GM12892 (cell line): ENCODE results near the gene MTIF2.

Source experiments
- POLR2A ChIP-seq: IDR thresholded peaks from 2 replicates; pipeline ENCODE4 v1.6.1; 2011; ENCODE audit warnings: low read depth, low read length, control low read depth
- POLR2AphosphoS5 ChIP-seq: IDR thresholded peaks from 2 replicates; pipeline ENCODE4 v1.6.1; 2011; ENCODE audit warnings: low read depth, low read length, control low read depth
- TAF1 ChIP-seq: IDR thresholded peaks from 2 replicates; pipeline ENCODE4 v1.6.1; 2011; ENCODE audit warnings: low read depth, mild to moderate bottlenecking, control low read depth, low read length, borderline replicate concordance

- TF ChIP-seq POLR2A: no peak
- TF ChIP-seq POLR2AphosphoS5: no peak
- TF ChIP-seq TAF1: no peak
These were observed 27.4 kb upstream of the MTIF2 start for GRCh38 chr2:55296393-55296792.
